CD14-positive monocyte (primary cell): ENCODE results near the gene ULK4. TPM values are rescaled to one million over a fixed set of nuclear protein-coding genes. Genes with fewer than 3 reads are reported as not detected.

Experiments
- DNase-seq, 3 donors: peaks; one replicate each; pipeline ENCODE4 v3.0.0-alpha.2; 2011 to 2022
- H2AFZ ChIP-seq: 2 replicates; pipeline ENCODE4 v1.6.0; 2012; ENCODE audit warnings: mild to moderate bottlenecking, low read depth, low read length, inconsistent platforms; ENCODE audit not compliant: insufficient read depth, poor library complexity, severe bottlenecking
- H3K27ac ChIP-seq, 2 donors: 1 replicate in 1 of 2; 2 replicates in 1 of 2; pipeline ENCODE4 v1.5.1; 2012 to 2013; ENCODE audit warnings: low read length in 2 of 2, control low read depth in 1 of 2, inconsistent platforms in 1 of 2, low read depth in 1 of 2, mild to moderate bottlenecking in 1 of 2
- H3K27me3 ChIP-seq, 2 donors: one replicate each; pipeline versions ENCODE4 v1.6.0 to v1.6.1; 2011 to 2013; ENCODE audit warnings: low read length in 2 of 2; ENCODE audit not compliant: control insufficient read depth in 2 of 2, insufficient read depth in 2 of 2
- H3K36me3 ChIP-seq, 2 donors: replicated peaks in 1 of 2; 1 replicate in 1 of 2; 2 replicates in 1 of 2; pipeline versions ENCODE4 v1.5.1 to v1.6.1; 2012 to 2013; ENCODE audit warnings: low read length in 2 of 2, control low read depth in 1 of 2, inconsistent platforms in 1 of 2, mild to moderate bottlenecking in 1 of 2; ENCODE audit not compliant: insufficient read depth in 2 of 2, control insufficient read depth in 1 of 2
- H3K4me1 ChIP-seq, 2 donors: 1 replicate in 1 of 2; 2 replicates in 1 of 2; pipeline versions ENCODE4 v1.5.1 to v1.6.1; 2012 to 2013; ENCODE audit warnings: low read length in 2 of 2, control low read depth in 1 of 2, inconsistent platforms in 1 of 2, mild to moderate bottlenecking in 1 of 2, moderate library complexity in 1 of 2; ENCODE audit not compliant: insufficient read depth in 2 of 2, control insufficient read depth in 1 of 2
- H3K4me2 ChIP-seq: replicated peaks from 2 replicates; pipeline ENCODE3; 2012; ENCODE audit warnings: low read length, moderate library complexity, mild to moderate bottlenecking; ENCODE audit not compliant: poor library complexity, severe bottlenecking; ENCODE audit errors: extremely low read depth
- H3K4me3 ChIP-seq, 3 experiments: fragments of 200-600 bp in 1 of 3; sonication (generic) in 1 of 3; replicated peaks in 1 of 3; 1 replicate in 2 of 3; 2 replicates in 1 of 3; pipeline ENCODE4 v1.5.1; 2011 to 2013; ENCODE audit warnings: low read length in 3 of 3, mild to moderate bottlenecking in 3 of 3, control low read depth in 2 of 3, low read depth in 2 of 3, inconsistent platforms in 1 of 3, moderate library complexity in 1 of 3
- H3K79me2 ChIP-seq: 2 replicates; pipeline ENCODE4 v1.6.0; 2012; ENCODE audit warnings: mild to moderate bottlenecking, control low read depth, inconsistent platforms, low read length, moderate library complexity; ENCODE audit not compliant: insufficient read depth
- H3K9ac ChIP-seq: 2 replicates; pipeline ENCODE4 v1.6.0; 2017; ENCODE audit warnings: low read length, mild to moderate bottlenecking; ENCODE audit not compliant: insufficient read depth, poor library complexity, severe bottlenecking
- H3K9me3 ChIP-seq, 2 donors: replicated peaks in 1 of 2; 1 replicate in 1 of 2; 2 replicates in 1 of 2; pipeline versions ENCODE4 v1.5.1 to v1.6.1; 2012 to 2013; ENCODE audit warnings: low read length in 2 of 2, control low read depth in 1 of 2; ENCODE audit not compliant: control insufficient read depth in 1 of 2, insufficient read depth in 1 of 2
- H4K20me1 ChIP-seq: 2 replicates; pipeline ENCODE4 v1.6.0; 2012; ENCODE audit warnings: mild to moderate bottlenecking, low read length, control low read depth, moderate library complexity; ENCODE audit not compliant: insufficient read depth
- H3K27ac Mint-ChIP-seq, 7 donors: one replicate each; pipeline ENCODE4 v1.8.0; 2020; ENCODE audit warnings: mild to moderate bottlenecking in 7 of 7, mixed read lengths in 7 of 7, moderate library complexity in 6 of 7, inconsistent platforms in 2 of 7
- H3K27me3 Mint-ChIP-seq, 3 donors: one replicate each; pipeline ENCODE4 v1.8.0; 2021 to 2022; ENCODE audit warnings: low read depth in 3 of 3, mild to moderate bottlenecking in 3 of 3, mixed read lengths in 3 of 3, moderate library complexity in 3 of 3, inconsistent platforms in 1 of 3
- H3K36me3 Mint-ChIP-seq, 2 donors: one replicate each; pipeline ENCODE4 v1.8.0; 2020; ENCODE audit warnings: mixed read lengths in 2 of 2, inconsistent platforms in 1 of 2, mild to moderate bottlenecking in 1 of 2
- H3K4me1 Mint-ChIP-seq: one replicate; pipeline ENCODE4 v1.8.0; 2020; ENCODE audit warnings: mild to moderate bottlenecking, mixed read lengths
- H3K4me3 Mint-ChIP-seq, 2 donors: one replicate each; pipeline ENCODE4 v1.8.0; 2020; ENCODE audit warnings: mild to moderate bottlenecking in 2 of 2, mixed read lengths in 2 of 2, moderate library complexity in 1 of 2
- H3K9me3 Mint-ChIP-seq, 7 donors: one replicate each; pipeline ENCODE4 v1.8.0; 2020 to 2022; ENCODE audit warnings: mixed read lengths in 7 of 7, mild to moderate bottlenecking in 6 of 7, moderate library complexity in 6 of 7, inconsistent platforms in 2 of 7
- WGBS: methylation state at CpG from one replicate; pipeline ENCODE4 v1.1.5; 2013; ENCODE audit warnings: missing lambda C conversion rate; ENCODE audit not compliant: insufficient coverage; 5-methylcytosine and 5-hydroxymethylcytosine counted together
- intact Hi-C, 2 donors: fragments of 100-400 bp; cut with micrococcal nuclease; formaldehyde crosslinking; loops; one replicate each; pipeline versions ENCODE4 v1.15.0 to v1.15.1; 2023
- polyA plus RNA-seq, 3 donors: library from polyadenylated mRNA; depleted of rRNA in 1 of 3; unstranded in 2 of 3; stranded (reverse) in 1 of 3; fragments of 300-500 nt in 2 of 3; fragments of >200 nt in 1 of 3; fragmentation: Illumina TruSeq in 2 of 3; gene quantifications; 1 replicate in 2 of 3; 2 replicates in 1 of 3; pipeline ENCODE4 v1.2.3, GENCODE V29; 2012 to 2021
- TF ChIP-seq, protein P1 (sequence below): fragments of 200-600 bp; IDR thresholded peaks from one replicate; pipeline ENCODE4 v1.8.0; 2022; ENCODE audit warnings: antibody characterized with exemption, mild to moderate bottlenecking

Gene ULK4
- polyA plus RNA-seq, 3 donors: 6.7 to 14.0 (median 11.8) TPM

DNA sequence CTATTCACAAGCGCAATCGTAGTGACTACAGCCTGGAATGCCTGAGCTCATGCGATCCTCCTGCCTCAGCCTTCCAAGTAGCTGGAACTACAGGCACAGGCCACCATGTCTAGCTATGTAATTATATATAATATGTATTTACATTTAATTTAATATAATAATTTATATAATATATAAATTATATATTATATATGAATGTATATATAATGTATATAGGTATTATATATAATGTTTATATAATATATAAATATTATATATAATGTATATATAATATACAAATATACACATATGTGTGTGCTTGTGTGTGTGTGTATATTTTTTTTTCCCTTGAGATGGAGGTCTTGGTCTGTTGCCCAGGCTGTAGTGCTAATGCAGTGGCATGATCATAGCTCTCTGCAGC lies 27.6 kb upstream of the ULK4 start:
- H3K36me3 Mint-ChIP-seq: no peaks in the 10 kb centered on the region
- no peak overlapping the region for H3K4me2 ChIP-seq
- H3K36me3 ChIP-seq: no peaks in the 10 kb centered on the region
- TF ChIP-seq, protein P1, sequence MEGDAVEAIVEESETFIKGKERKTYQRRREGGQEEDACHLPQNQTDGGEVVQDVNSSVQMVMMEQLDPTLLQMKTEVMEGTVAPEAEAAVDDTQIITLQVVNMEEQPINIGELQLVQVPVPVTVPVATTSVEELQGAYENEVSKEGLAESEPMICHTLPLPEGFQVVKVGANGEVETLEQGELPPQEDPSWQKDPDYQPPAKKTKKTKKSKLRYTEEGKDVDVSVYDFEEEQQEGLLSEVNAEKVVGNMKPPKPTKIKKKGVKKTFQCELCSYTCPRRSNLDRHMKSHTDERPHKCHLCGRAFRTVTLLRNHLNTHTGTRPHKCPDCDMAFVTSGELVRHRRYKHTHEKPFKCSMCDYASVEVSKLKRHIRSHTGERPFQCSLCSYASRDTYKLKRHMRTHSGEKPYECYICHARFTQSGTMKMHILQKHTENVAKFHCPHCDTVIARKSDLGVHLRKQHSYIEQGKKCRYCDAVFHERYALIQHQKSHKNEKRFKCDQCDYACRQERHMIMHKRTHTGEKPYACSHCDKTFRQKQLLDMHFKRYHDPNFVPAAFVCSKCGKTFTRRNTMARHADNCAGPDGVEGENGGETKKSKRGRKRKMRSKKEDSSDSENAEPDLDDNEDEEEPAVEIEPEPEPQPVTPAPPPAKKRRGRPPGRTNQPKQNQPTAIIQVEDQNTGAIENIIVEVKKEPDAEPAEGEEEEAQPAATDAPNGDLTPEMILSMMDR: no peak
- H3K27me3 ChIP-seq: no peaks in the 10 kb centered on the region
- intact Hi-C loops: no loop called here
- DNase-seq: no peak
- H3K9ac ChIP-seq: no peak overlapping the region
- H3K4me3 Mint-ChIP-seq: no peak overlapping the region
- no peaks in the 10 kb centered on the region for H3K9me3 ChIP-seq
- 100% methylated on average over 2 of the region's 3 CpGs for WGBS
- H3K4me3 ChIP-seq: no peak overlapping the region
- H3K9me3 Mint-ChIP-seq: peaks cover 0 to 3% (median 0%) of the 10 kb centered on the region in 7 donors
- H3K27me3 Mint-ChIP-seq: peaks cover 0 to 2% (median 1%) of the 10 kb centered on the region in 3 donors
- peaks cover 11 to 12% of the 10 kb centered on the region in 2 donors for H3K4me1 ChIP-seq
- H2AFZ ChIP-seq: no peak overlapping the region
- H3K27ac ChIP-seq: no peak overlapping the region
- H3K4me1 Mint-ChIP-seq: peaks cover 11% of the 10 kb centered on the region
- H4K20me1 ChIP-seq: no peaks in the 10 kb centered on the region
- no peaks in the 10 kb centered on the region for H3K79me2 ChIP-seq
- no peak overlapping the region for H3K27ac Mint-ChIP-seq

DNA sequence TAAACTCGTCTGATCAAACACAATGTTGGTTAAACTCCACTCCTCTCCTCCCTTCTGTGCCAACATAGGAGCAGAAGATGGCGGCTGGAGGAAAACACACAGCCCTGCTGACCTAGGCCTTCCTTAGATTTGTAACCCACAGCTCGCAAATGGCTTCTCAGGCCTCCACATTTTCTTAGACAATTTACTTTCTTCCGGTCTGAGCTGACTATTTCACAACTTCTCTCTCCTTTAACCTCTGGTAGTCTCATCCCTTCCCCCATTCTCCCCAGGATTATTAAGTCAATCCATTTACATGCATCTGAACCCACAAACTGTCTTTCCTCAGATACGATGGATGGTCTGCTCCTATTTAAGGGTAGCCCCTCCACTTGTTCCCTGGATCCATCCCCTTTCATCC lies 25.7 kb upstream of the ULK4 start:
- peaks cover 0 to 8% (median 3%) of the 10 kb centered on the region in 7 donors for H3K9me3 Mint-ChIP-seq
- peak overlapping the region; percentile 2 to 54 for H3K4me3 Mint-ChIP-seq
- intact Hi-C loops: no loop called here
- TF ChIP-seq, protein P1: no peak
- no peaks in the 10 kb centered on the region for H3K36me3 Mint-ChIP-seq
- H2AFZ ChIP-seq: peak overlapping the region; percentile 83
- peaks cover 11% of the 10 kb centered on the region for H3K4me1 Mint-ChIP-seq
- H3K79me2 ChIP-seq: no peaks in the 10 kb centered on the region
- peak overlapping the region; percentile 33 for H3K4me2 ChIP-seq
- peak overlapping the region; percentile 80 to 95 (median 91) for H3K27ac Mint-ChIP-seq
- H3K27ac ChIP-seq: peak overlapping the region in 1 of 2 donors; percentile 74
- no peaks in the 10 kb centered on the region for H3K27me3 ChIP-seq
- no peak overlapping the region for H3K4me3 ChIP-seq
- peaks cover 11 to 12% of the 10 kb centered on the region in 2 donors for H3K4me1 ChIP-seq
- H4K20me1 ChIP-seq: no peaks in the 10 kb centered on the region
- peaks cover 0 to 2% (median 1%) of the 10 kb centered on the region in 3 donors for H3K27me3 Mint-ChIP-seq
- H3K9me3 ChIP-seq: no peaks in the 10 kb centered on the region
- H3K36me3 ChIP-seq: no peaks in the 10 kb centered on the region
- WGBS: 24% methylated on average over 5 of the region's 5 CpGs
- H3K9ac ChIP-seq: no peak overlapping the region
- peak; percentile 14 to 41 (median 16) for DNase-seq
